CD4-positive, alpha-beta T cell treated with Interleukin-15 for 4 hours (primary cell): ENCODE measurements around the gene ZNF618.

Experiments
- DNase-seq: peaks from one replicate; pipeline ENCODE4 v3.0.0-alpha.2; 2020; ENCODE audit warnings: low spot score

The ZNF618 gene

GRCh38 chr9:113912816-113913215 lies 36.7 kb downstream of the ZNF618 start:
- DNase-seq: no peak

DNA sequence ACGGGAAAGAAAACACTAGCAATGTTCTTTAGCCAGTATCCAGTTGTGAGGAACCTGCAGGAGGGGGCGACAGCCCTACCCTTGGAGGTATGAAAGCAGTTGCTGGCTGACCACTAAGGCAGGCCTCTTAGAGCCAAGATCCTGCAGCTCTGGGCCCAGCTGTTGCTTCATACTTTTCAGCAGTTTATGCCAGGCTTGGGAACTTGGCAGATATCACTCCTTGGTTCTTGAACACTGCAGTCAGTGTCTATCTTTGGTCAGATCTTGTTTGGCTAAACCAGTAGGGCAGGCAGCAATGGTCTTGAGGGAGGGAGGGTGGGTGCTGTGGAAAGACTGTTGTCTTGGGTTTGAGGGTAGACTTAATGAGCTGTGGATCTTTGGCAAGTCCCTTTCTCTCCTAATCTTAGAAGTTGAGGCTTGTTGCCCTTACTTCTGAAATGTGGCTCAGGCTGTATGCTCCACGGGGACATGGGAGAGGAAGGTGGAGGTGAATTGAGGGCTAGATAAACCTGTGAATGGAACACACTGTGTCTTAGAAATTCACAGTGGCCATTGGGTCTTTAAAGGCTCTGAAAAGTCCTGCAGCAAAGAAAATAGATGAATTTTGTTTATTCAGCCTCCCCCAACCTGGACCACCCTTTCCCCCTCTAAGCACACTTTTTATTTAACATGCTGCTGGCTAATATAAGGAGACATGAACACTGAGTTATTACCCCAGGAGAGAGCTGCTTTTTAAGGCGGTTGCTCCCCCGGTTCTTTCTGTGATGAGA lies 37.5 kb downstream of the ZNF618 start:
- DNase-seq: no peak

DNA sequence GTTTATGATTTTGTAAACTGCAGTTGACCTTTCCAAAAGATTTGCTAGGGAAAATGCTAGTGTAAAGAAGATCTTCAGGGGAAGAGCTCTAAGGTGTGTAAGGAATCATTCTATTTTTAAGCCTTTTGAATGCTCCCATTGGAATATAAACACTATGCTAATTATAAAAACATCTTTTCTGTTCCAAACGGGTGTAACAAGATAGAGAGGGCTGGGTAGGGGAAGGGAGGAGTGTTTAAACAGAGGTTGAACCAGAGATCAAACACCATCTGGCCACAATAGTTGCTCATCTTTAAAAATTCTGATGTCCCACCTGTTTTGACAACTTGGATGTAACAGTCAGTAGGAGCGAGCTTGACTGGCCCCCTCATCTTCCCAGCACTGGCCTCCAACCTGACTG lies 38.4 kb downstream of the ZNF618 start:
- DNase-seq: no peak

DNA sequence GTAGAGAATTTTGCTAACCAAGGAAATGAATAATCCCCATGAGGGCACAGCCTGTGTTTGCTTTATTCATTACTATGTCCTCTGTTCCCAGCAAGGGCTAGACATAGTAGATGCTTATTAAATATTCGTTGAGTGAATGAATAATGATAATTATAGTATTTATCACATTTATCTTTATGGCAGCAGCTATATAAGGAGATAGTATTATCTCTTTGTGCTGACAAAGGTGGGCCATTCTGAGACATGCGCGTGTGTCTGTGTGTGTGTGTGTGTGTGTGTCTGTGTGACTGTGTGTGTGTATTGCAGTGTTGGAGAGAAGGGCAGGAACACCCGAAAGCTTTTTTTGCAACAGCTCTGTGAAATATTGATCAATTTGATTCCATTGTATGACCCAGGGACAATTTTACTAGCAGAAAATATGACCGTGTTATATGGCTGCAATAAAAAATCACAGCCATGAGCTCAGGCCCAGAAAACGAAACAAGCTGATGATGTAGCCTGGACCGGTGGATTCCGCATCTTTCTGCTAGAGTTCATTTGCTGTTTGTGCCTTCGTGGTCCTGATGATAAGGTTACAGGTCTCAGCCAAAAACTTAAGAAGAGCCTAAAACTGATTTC lies 39.8 kb downstream of the ZNF618 start:
- DNase-seq: no peak

GRCh38 chr9:113916931-113917330 lies 40.8 kb downstream of the ZNF618 start:
- DNase-seq: no peak

GRCh38 chr9:113918697-113919350 lies 42.7 kb downstream of the ZNF618 start:
- no peak for DNase-seq

GRCh38 chr9:113919382-113919781 lies 43.3 kb downstream of the ZNF618 start:
- no peak for DNase-seq

- DNase-seq: no peak
Measured at GRCh38 chr9:113919871-113920270, 43.8 kb downstream of the ZNF618 start.

DNA sequence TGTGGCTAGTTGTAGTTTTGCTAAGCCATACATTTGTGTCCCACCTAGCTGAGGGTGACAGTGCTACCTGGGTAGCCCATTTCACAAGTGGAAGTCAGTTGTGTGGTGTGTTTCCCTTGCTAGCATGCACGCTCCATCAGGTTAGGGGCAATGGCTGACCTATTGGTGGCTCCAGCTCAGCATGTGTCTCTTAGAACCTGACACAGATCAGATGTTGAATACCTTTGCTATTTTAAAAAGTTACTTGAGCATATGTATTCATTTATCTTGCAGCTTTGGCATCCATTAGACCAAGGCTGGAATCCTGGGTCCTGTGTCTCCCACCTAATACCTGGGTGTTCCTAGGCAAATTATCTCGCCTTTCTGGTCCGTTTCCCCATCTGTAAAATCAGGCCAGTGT lies 44.8 kb downstream of the ZNF618 start:
- no peak for DNase-seq

- no peak for DNase-seq
Measured at GRCh38 chr9:113921396-113921925, 45.4 kb downstream of the ZNF618 start.

GRCh38 chr9:113922160-113922559 lies 46.1 kb downstream of the ZNF618 start:
- DNase-seq: no peak

- no peak for DNase-seq
Measured at GRCh38 chr9:113926211-113926610, 50.1 kb downstream of the ZNF618 start.

DNA sequence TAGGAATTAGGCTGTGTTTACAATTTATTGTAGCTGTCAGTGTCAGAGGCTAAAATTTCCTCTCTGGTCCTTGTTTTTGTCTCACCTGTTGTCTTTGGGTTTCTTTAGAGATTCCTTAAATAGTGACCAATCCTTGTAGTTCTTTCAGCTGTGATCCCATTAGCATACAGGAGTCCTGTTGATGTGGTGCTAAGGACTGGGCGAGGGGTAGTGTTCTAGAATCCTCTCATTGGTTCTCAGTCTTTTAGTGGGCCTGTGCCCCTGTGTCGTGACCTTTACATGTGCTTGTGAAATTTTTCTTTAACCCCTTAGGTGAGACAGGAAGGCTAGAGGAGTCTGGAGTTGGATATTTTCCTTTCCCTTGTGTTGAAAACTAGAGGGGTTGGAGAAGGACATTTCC lies 51.2 kb downstream of the ZNF618 start:
- DNase-seq: no peak

DNA sequence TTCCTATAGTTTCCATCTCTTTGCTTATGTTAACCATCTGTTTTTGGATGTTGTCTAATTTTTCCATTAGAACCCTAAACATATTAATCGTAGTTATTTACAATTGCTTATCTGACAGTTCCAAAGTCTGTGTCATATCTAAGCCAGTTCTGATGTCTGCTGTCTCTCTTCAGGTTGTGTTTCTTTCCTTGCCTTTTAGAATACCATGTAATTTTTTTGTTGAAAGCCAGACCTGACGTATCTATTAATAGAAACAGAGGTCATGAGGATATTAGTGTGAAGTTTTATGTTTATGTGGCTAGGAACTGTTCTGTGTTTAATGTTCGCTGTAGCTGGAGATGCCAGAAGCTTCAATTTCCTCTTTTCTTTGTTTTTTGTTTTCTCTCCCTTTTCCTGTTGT lies 52.2 kb downstream of the ZNF618 start:
- DNase-seq: no peak

DNA sequence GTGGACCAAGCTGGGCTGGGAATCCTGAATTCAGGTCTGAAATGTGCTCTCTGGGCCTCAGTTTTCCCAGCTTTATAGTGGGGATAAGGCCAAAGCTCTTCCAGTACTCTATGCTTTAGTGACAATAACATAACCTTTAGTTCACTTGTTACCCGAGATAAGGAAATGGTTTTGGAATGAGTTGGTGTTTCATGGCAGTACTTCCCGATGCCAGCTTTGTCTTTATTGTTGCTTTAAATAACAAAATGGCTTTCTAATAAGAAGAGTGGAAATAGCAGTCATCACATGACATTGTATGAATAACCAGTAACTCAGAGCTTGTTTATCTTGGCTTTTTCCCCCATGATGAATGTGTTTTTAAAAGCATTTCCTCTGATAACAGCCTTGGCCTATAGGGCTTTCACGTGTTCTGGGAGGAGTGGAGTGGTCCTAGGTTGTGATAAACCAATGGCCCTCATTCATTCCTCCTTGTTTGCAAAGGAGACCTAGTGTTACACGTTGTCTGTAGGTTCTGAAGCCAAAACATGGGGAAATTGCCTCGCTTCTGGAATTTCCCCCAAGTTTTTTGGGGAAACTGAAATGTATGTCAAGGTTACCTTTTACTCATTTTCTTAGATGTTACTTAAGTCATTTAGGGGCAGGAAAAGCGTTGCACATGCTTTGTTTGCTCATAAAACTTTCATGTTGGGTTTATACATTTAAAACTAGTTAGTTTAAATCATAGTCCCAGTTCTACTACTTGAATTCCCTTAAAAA lies 53.7 kb downstream of the ZNF618 start:
- DNase-seq: no peak

- DNase-seq: no peak
Measured at GRCh38 chr9:113930390-113930783, 54.3 kb downstream of the ZNF618 start.

DNA sequence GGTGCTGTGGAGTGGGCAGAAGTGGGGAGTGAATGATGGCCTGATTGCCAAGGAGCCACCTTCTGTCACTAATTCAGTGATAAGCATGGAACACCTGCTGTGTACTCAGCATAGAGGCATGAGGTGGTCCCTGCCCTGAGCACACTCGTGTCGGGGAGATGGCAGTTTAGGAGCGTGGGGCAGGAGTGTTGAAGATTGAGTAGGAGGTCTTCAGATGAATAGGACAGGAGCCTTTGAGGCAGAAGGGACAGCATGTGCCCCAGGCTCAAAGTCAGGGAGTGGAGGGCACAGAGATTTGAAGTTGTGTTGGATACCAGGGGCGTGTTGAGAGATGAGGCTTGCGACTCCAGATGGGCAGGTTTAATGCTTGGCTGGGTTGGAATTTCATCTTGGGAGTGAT lies 55.0 kb downstream of the ZNF618 start:
- no peak for DNase-seq

DNA sequence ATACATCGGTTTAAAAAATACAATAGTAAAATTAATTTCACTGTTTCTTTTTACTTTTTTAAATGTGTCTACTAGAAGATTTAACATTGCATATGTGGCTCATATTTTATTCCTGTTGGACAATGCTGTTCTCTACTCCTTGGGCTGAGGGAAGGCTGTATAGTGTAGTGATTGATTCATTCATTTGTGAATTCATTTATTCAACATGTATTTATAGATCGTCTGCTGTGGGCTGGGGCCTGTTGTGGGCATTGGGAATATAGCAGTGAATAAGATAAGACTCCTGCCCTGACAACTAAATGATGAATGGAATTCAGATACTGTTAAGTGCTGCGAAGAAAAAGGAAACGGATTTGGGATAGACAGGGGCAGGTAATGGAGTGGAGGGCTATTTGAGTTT lies 55.7 kb downstream of the ZNF618 start:
- no peak for DNase-seq

GRCh38 chr9:113932906-113933584 lies 56.9 kb downstream of the ZNF618 start:
- DNase-seq: no peak

GRCh38 chr9:113933671-113934070 lies 57.6 kb downstream of the ZNF618 start:
- no peak for DNase-seq

- DNase-seq: no peak
Measured at GRCh38 chr9:113934167-113934828, 58.2 kb downstream of the ZNF618 start.
